ENCODE measurements around the gene ZKSCAN3. TPM values are rescaled to one million over a fixed set of nuclear protein-coding genes. Genes with fewer than 3 reads are reported as not detected.
"Not testable (repeated sequence)": the region's sequence is repeated elsewhere in the genome, so short reads cannot be mapped to it uniquely, and the experiment has no call there.

Gene ZKSCAN3
- polyA plus RNA-seq, 4 donors = 8.8 to 12.2 (median 10.4) TPM

DNA sequence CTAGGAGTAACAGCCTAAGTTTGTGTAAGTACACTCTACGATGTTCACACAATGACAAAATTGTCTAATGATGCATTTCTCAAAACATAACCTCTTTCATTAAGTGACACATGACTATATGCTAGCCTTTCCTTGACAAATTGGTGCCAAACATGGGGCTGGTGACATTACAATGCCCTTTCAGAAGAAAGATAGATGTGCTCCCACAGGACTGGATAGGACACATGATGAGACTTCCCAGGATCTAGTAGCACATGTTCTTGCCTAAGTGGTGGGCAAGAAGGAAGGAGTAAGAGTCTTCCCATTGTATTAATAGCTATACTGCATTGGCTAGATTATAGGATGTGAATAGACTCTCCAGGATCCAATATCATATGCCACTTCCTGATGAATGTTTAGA, 21.5 kb downstream of the ZKSCAN3 start:
- no peak for DNase-seq (ENCODE audit: low read depth in 4 of 4, low spot score in 3 of 4)

DNA sequence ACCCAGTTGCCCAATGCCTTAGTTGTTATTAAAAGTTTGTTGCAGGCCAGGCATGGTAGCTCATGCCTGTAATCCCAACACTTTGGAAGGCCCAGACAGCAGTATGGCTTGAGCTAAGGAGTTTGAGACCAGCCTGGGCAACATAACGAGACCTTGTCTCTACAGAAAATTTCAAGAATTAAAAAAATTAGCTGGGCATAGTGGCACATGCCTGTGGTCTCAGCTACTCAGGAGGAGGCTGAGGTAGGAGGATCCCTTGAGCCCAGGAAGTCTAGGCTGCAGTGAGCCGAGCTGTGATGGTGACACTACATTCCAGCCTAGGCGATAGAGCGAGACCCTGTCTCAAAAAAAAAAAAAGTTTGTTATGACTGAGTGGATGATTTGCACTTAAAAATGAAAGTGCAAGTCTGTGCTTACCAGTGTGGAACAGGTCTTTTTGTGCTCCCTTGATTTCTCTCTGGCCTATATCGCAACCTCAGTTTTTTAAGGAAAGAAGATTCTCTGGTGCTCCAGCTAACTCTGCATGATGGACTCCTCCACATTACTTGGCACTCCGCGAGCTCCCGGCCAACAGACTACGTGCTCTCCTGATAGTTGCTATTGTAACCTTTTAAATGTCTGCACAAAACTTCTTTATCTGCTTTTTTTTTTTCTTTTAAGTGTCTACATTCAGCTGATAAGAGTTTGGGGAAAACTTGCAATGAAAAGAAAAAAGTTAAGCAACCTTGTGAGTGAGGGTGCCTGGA, 22.1 kb downstream of the ZKSCAN3 start:
- no peak for DNase-seq (ENCODE audit: low read depth in 4 of 4, low spot score in 3 of 4)

DNA sequence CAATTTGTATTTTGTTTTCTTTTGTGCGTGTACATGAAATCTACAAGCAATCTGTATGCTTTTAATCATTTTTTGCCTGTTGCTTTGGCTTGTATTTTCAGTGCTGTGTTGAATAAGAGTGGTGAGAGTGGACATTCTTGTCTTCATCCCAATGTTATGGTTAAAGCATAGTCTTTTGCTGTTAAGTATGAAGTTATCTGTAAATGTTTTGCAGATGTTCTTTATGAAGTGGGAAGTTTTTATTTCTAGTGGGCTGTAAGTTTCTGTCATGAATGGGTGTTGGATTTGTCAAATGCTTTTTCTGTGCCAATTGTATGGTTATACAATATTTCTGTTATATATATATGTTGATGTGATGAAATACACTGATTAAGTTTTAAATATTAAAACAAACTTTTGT, 24.2 kb downstream of the ZKSCAN3 start:
- no peak for DNase-seq (ENCODE audit: low read depth in 4 of 4, low spot score in 3 of 4)

DNA sequence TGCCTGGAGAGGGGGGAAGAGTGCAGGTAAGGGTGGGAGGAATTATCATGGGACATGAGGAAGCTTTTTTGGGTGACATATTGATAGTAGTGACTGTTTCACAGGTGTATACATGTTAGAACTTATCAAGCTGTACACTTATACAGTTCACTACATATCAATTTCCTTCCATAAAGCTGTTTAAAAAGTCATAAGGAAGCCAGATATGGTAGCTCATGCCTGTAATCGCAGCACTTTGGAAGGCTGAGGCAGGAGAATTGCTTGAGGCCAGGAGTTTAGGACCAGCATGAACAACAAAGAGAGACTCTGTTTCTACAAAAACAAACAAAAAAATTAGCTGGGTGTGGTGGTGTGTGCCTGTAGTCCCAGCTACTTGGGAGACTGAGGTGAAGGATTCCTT, 28.1 kb downstream of the ZKSCAN3 start:
- no peak for DNase-seq (ENCODE audit: low read depth in 4 of 4, low spot score in 3 of 4)

GRCh38 chr6:28378644-28379043, 28.9 kb downstream of the ZKSCAN3 start:
- DNase-seq (ENCODE audit: low read depth in 4 of 4, low spot score in 3 of 4) = no peak

DNA sequence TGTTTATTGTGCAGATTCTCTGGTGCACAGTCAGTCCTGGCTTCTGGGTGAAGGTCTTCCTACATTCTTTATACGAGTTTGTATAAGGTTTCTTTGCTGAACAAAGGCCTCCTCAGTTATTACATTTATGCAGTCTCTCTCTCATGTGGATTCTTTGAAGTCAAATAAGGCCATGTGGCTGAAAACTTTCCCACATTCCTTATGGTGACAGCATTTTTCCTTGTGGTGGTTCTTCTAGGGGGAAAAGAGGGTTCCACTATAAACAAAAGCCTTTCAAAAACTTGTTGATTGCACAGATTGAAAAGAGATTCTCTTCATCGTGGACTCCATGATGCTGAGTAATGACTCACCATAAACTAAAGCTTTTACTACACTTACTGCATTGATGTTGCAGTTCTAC, 30.6 kb downstream of the ZKSCAN3 start:
- DNase-seq (ENCODE audit: low read depth in 4 of 4, low spot score in 3 of 4) = no peak

GRCh38 chr6:28383235-28384142, 33.7 kb downstream of the ZKSCAN3 start:
- peak; percentile 72 to 85 (median 78) for DNase-seq (ENCODE audit: low read depth in 4 of 4, low spot score in 3 of 4)

GRCh38 chr6:28384143-28384533, 34.4 kb downstream of the ZKSCAN3 start:
- DNase-seq (ENCODE audit: low read depth in 4 of 4, low spot score in 3 of 4) = no peak

- no peak for DNase-seq (ENCODE audit: low read depth in 4 of 4, low spot score in 3 of 4)
These were observed 40.9 kb downstream of the ZKSCAN3 start for GRCh38 chr6:28390688-28391087.

DNA sequence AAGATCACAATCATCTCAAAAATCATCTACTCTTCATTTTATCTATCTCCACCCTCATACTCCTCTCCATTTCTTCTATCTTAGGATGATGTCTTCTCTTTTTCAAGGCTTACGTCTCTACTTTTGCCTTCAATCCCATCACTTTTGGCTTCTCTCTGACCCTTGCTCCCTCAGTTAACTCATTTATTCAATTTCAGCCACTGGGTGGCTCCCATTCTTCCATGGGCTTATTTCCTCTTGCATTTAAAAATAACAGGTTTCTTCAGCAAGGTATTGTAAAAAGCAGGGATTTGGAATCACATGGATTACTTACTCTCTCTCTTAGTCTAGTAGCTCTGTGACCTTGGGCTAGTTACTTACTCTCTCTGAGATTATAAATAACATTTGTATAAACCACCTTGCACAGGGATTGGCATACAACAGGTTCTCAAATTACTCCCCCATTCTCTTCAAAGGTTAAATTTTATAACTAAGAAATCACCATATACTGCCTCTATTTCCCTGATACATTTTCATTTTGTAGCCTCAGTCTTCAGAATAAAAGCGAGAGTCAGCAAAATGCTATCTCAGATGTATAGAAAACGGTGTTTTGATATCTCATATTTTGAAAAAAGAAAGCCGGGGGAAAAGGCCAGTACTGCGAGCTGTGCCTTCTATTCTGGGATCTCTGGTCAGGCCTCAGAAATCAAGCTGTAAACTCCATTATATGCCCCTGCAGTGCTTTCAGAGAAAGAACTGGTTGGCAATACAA, 44.3 kb downstream of the ZKSCAN3 start:
- DNase-seq (ENCODE audit: low read depth in 4 of 4, low spot score in 3 of 4) = no peak

GRCh38 chr6:28395918-28396317, 46.2 kb downstream of the ZKSCAN3 start:
- no peak for DNase-seq (ENCODE audit: low read depth in 4 of 4, low spot score in 3 of 4)

DNA sequence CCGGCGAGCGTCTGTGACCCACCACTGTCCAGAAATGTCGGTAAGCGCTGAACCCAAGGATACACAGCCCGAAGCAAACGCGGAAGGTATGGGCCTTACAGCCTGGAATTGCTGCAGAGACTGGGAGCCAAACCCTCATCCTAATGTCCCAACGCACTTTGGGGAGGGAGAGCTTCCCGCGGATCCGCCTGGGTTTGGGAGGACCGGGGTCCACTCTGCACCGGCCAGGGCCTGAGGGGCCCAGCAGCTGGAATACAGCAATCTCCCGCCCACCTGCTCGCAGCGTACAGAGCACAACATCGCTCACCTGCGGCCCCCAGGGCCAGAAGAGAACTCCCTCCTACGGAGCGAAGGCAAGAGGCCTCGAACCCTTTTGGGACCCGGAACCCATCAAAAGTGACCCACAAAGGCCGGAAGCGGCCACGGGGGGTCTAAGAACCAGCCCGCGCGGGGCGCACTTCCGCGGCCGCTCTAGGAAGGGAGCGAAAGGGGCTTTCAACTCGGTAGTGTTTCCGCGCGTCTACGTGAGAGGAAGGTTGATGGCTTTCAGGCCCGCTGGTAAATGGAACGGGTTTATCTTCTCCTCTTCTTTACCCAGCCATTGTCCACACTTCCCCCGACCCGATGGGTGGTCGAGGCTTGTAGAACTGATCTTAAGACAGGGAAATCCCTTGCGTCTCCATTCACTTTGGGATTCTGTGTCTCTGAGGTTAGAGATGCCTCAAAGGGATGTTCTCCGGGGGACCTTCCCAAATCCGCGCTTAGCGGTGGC, 49.8 kb downstream of the ZKSCAN3 start, which contains the start of gene ZSCAN12:
Gene ZSCAN12, minus strand, starts transcription at position 398 of the 772 bp plus-strand sequence. CDS start 1,342 bp downstream, outside the sequence.
- DNase-seq (ENCODE audit: low read depth in 4 of 4, low spot score in 3 of 4) = peak; percentile 73 to 81 (median 79)

DNA sequence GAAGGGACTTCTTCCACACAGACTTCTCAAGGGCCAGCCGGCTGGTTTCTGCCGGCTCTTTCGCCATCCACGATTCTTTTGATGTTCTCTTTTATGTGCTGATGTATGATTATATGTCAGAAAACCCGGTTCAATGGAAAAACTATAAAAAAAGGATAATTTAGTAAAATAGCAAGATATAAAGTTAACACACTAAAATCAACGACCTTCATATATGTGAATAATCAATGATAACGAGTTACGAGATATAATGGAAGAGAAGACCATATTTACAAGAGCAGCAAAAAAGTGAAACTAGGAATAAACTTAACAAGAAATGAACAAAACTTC, 50.3 kb downstream of the ZKSCAN3 start:
- DNase-seq (ENCODE audit: low read depth in 4 of 4, low spot score in 3 of 4) = no peak

GRCh38 chr6:28401172-28401571, 51.4 kb downstream of the ZKSCAN3 start:
- no peak for DNase-seq (ENCODE audit: low read depth in 4 of 4, low spot score in 3 of 4)

DNA sequence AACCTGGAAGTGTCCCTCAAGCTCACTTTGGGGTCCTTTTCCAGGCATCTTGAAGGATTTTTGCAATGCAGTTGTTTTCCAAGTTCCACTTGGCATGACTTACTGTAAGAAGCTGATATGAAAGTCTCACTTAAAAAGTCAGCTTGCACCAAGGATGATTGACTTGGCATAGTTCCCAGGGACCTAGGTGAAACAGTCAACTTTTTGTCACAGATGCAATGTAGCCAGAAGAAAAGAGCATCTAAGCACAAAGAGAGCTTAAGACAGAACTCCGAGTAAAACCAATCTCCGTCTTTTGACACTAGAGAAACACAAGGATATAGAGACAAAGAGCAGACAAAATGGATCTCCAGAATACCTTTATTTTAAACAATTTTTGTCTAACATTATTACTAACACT, 52.5 kb downstream of the ZKSCAN3 start:
- no peak for DNase-seq (ENCODE audit: low read depth in 4 of 4, low spot score in 3 of 4)

DNA sequence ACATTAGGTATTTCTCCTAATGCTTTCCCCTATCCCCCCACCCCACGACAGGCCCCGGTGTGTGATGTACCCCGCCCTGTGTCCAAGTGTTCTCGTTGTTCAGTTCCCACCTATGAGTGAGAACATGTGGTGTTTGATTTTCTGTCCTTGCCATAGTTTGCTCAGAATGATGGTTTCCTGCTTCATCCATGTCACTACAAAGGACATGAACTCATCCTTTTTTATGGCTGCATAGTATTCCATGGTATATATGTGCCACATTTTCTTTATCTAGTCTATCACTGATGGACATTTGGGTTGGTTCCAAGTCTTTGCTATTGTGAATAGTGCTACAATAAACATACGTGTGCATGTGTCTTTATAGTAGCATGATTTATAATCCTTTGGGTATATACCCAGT, 54.2 kb downstream of the ZKSCAN3 start:
- not testable (repeated sequence) for DNase-seq (ENCODE audit: low read depth in 4 of 4, low spot score in 3 of 4)

- no peak for DNase-seq (ENCODE audit: low read depth in 4 of 4, low spot score in 3 of 4)
These were observed 57.7 kb downstream of the ZKSCAN3 start for GRCh38 chr6:28407401-28407800.

- no peak for DNase-seq (ENCODE audit: low read depth in 4 of 4, low spot score in 3 of 4)
These were observed 58.5 kb downstream of the ZKSCAN3 start for GRCh38 chr6:28408076-28408802.

DNA sequence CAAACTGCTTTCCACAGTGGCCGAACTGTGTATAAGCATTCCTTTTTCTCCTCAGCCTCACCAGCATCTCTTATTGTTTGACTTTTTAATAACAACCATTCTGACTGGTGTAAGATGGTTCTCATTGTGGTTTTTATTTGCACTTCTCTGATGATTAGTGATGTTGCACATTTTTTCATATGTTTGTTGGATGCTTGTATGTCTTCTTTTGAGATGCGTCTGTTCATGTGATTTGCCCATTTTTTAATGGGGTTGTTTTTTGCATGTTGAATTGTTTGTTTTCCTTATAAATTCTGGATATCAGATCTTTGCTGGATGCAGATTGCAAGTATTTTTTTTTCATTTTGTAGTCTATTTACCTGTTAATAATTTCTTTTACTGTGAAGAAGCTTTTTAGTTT, 61.0 kb downstream of the ZKSCAN3 start:
- DNase-seq (ENCODE audit: low read depth in 4 of 4, low spot score in 3 of 4) = no peak

DNA sequence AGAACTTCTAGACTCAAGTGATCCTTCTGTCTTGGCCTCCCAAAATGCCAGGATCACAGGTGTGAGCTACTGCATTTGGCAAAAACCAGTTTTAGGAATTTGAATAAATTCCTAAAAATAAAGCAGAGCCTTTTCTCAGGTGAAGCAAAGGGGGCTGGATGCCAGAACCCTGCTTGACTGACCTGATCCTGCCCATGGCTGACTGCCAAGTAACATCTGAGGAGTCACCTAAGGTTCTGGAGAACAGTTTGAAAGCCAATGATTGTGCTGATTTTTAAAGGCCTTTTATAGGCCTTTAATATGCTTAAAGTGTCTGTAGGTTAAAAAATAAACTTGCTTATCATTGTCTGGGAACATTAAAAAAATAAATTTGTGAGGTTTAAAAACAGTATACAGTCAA, 63.9 kb downstream of the ZKSCAN3 start:
- DNase-seq (ENCODE audit: low read depth in 4 of 4, low spot score in 3 of 4) = no peak

Measured in left renal pelvis (tissue), 4 donors.